T-cell (primary cell): ENCODE results near the gene SLC15A4. TPM values are rescaled to one million over a fixed set of nuclear protein-coding genes. Genes with fewer than 3 reads are reported as not detected.
A peak's percentile ranks its signal among the peaks of the same experiment; 100 is the strongest.
"Not testable (repeated sequence)": the region's sequence is repeated elsewhere in the genome, so short reads cannot be mapped to it uniquely, and the experiment has no call there.

Experiments used
- ATAC-seq, 4 experiments: fragments of 200-7000 bp in 3 of 4; fragments of 150-1000 bp in 1 of 4; cut with Tn5 transposase; replicated peaks in 1 of 4; 1 replicate in 3 of 4; 2 replicates in 1 of 4; pipeline ENCODE4 v1.10.0; 2021; ENCODE audit warnings: moderate library complexity in 3 of 4, mild to moderate bottlenecking in 2 of 4, moderate number of reproducible peaks in 1 of 4
- CTCF ChIA-PET, 2 donors: fragments of 300-600 bp; sonication (Branson Sonifier 250); formaldehyde crosslinking; loops; one replicate each; lab custom pipeline; 2022; ENCODE audit warnings: antibody characterized with exemption in 2 of 2; lab: Charles Lee
- POLR2A ChIA-PET, 2 donors: fragments of 300-600 bp; sonication (Branson Sonifier 250); formaldehyde crosslinking; loops; one replicate each; lab custom pipeline; 2022; ENCODE audit warnings: antibody characterized with exemption in 2 of 2; lab: Charles Lee
- DNase-seq, 35 experiments: peaks; one replicate each; pipeline versions ENCODE4 v3.0.0 to v3.0.0-alpha.2; 2013 to 2023
- H3K27ac ChIP-seq: one replicate; pipeline ENCODE4 v1.5.1; 2013; ENCODE audit warnings: low read length
- H3K27me3 ChIP-seq, 2 experiments: replicated peaks in 1 of 2; 1 replicate in 1 of 2; 2 replicates in 1 of 2; pipeline versions ENCODE4 v1.6.1 to v1.7.0; 2013; ENCODE audit warnings: low read length in 1 of 2, mixed read lengths in 1 of 2; ENCODE audit not compliant: control insufficient read depth in 2 of 2, insufficient read depth in 2 of 2; ENCODE audit errors: extremely low read depth in 1 of 2
- H3K36me3 ChIP-seq, 2 donors: 1 replicate in 1 of 2; 2 replicates in 1 of 2; pipeline versions ENCODE4 v1.6.1 to v1.7.0; 2013; ENCODE audit warnings: low read length in 1 of 2; ENCODE audit not compliant: control insufficient read depth in 2 of 2, insufficient read depth in 1 of 2; ENCODE audit errors: extremely low read depth in 1 of 2
- H3K4me1 ChIP-seq, 2 experiments: 1 replicate in 1 of 2; 2 replicates in 1 of 2; pipeline versions ENCODE4 v1.6.1 to v1.7.0; 2013; ENCODE audit warnings: low read length in 2 of 2, mixed read lengths in 1 of 2; ENCODE audit not compliant: insufficient read depth in 2 of 2, control insufficient read depth in 1 of 2; ENCODE audit errors: extremely low read depth in 1 of 2
- H3K4me3 ChIP-seq, 2 donors: 1 replicate in 1 of 2; 2 replicates in 1 of 2; pipeline versions ENCODE4 v1.5.1 to v1.7.0; 2013; ENCODE audit warnings: mild to moderate bottlenecking in 2 of 2, low read length in 1 of 2, moderate library complexity in 1 of 2; ENCODE audit not compliant: control insufficient read depth in 1 of 2; ENCODE audit errors: extremely low read depth in 1 of 2
- H3K9me3 ChIP-seq: 2 replicates; pipeline ENCODE4 v1.7.0; 2013
- H3K27ac Mint-ChIP-seq, 2 donors: one replicate each; pipeline ENCODE4 v1.8.0; 2020 to 2021; ENCODE audit warnings: mild to moderate bottlenecking in 2 of 2, mixed read lengths in 2 of 2
- H3K27me3 Mint-ChIP-seq, 2 donors: one replicate each; pipeline ENCODE4 v1.8.0; 2021 to 2022; ENCODE audit warnings: mixed read lengths in 2 of 2
- H3K36me3 Mint-ChIP-seq: one replicate; pipeline ENCODE4 v1.8.0; 2021; ENCODE audit warnings: mixed read lengths
- H3K4me1 Mint-ChIP-seq, 3 donors: one replicate each; pipeline ENCODE4 v1.8.0; 2020 to 2022; ENCODE audit warnings: mixed read lengths in 3 of 3, mild to moderate bottlenecking in 1 of 3
- H3K4me3 Mint-ChIP-seq, 3 donors: one replicate each; pipeline ENCODE4 v1.8.0; 2020 to 2022; ENCODE audit warnings: mild to moderate bottlenecking in 3 of 3, mixed read lengths in 3 of 3, moderate library complexity in 3 of 3
- H3K9me3 Mint-ChIP-seq, 3 donors: one replicate each; pipeline ENCODE4 v1.8.0; 2020 to 2022; ENCODE audit warnings: mixed read lengths in 3 of 3
- WGBS: methylation state at CpG from one replicate; pipeline ENCODE4 v1.1.5; 2013; ENCODE audit warnings: missing lambda C conversion rate; ENCODE audit not compliant: insufficient coverage; 5-methylcytosine and 5-hydroxymethylcytosine counted together
- total RNA-seq, 35 experiments: library from RNA in 6 of 35; stranded (reverse) in 6 of 35; fragments of 120-200 nt in 1 of 35; gene quantifications; one replicate each; pipeline versions ENCODE4 v1.2.1 to v1.2.4 and lab custom pipeline; 2013 to 2026

Gene SLC15A4
- total RNA-seq, 5 donors from 2014 or later (not counting 1 experiment from before 2014, with no cell fraction given) = 17.6 to 31.0 (median 20.9) TPM

DNA sequence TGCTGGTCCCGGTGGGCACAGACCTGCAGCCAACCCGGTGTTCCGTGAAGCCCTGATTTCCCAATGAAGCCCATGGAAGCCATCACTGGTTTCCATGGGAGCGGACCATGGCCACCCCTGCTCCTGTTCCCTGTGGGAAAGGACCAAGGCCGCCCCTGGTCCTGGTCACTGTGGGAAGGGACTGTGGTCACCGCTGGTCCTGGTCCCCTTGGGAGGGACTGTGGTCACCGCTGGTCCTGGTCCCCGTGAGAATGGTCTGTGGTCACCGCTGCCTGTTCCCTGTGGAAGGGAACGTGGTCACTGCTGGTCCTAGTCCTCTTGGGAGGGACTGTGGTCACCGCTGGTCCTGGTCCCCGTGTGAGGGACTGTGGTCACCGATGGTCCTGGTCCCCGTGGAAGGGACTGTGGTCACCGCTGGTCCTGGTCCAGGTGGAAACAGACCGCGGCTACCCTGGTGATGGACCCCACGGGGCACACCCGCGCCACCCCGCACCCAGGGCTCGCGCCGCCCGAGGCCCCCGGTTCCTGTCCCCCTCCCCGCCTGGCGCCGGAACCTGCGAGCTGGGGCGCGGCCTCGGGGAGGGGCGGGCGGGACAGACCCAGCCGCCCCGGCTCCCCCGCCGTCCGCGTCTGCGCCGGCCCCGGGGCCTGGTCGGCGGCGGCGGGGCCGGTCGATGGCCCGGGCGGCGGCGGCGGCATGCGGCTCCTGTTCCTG lies 29.3 kb upstream of the SLC15A4 start, which contains the start of gene GLT1D1:
TSS of gene GLT1D1 (plus strand) at position 594 of the 715 bp plus-strand sequence. CDS start at position 698, 104 bp downstream.
- Mint-ChIP-seq H3K27me3 (peaks cover 23 to 32% of the 10 kb centered on the region in 2 donors), H3K4me1 (peaks cover 0 to 3% (median 0%) of the 10 kb centered on the region in 3 donors), H3K9me3 (no peaks in the 10 kb centered on the region), H3K4me3 (peak within 1 kb of the TSS in 2 of 3 donors; percentile 24 to 42), H3K27ac (no peak within 1 kb of the TSS), H3K36me3 (no peaks in the 10 kb centered on the region)
- H3K27ac ChIP-seq = no peak within 1 kb of the TSS
- no peak for ATAC-seq
- no peak for DNase-seq
- H3K4me1 ChIP-seq = peaks cover 0 to 3% of the 10 kb centered on the region in 2 experiments
- H3K27me3 ChIP-seq = peaks cover 0 to 42% of the 10 kb centered on the region in 2 experiments
- CTCF ChIA-PET = no interaction called here
- H3K9me3 ChIP-seq = no peaks in the 10 kb centered on the region
- H3K36me3 ChIP-seq = no peaks in the 10 kb centered on the region
- no peak within 1 kb of the TSS for H3K4me3 ChIP-seq
- WGBS = 22% methylated on average over 56 of the region's 56 CpGs
- POLR2A ChIA-PET = no interaction called here

DNA sequence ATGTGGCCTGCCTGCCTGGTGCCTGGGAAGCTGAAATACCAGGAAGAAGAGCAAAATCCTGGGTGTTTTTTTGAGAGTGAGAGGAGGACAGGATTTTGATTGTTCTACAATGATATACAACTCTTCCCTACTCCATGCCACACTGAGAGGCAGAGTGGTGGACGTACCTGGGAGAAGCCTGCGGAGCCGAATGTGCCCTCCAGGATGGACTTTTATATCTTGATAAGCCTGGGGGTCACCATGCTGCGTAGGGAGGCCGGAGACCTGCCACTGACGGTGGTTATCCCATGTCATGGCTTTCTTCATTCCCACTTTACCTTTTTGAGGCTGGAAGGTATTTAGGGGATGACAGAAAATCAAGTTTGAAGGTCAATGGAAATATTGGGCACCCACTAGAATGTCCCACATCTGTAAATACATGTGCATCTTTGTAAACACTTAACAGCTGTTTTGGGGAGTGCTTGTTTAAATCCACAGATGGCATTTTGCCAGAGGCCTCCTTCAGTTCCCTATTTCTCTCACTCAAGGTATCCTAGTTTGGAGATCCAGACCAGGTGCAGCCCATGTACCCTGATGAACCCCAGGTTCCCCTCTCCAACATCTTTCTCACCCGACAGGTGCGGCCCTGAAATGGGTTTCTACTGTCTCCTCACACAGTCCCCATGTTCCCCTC lies 28.4 kb upstream of the SLC15A4 start:
- Mint-ChIP-seq H3K27ac (no peak overlapping the region), H3K4me3 (no peak overlapping the region), H3K36me3 (no peaks in the 10 kb centered on the region), H3K27me3 (peaks cover 23 to 30% of the 10 kb centered on the region in 2 donors), H3K9me3 (no peaks in the 10 kb centered on the region), H3K4me1 (peaks cover 0 to 3% (median 0%) of the 10 kb centered on the region in 3 donors)
- Histone ChIP-seq H3K4me1 (peaks cover 0 to 3% of the 10 kb centered on the region in 2 experiments), H3K27me3 (peaks cover 0 to 42% of the 10 kb centered on the region in 2 experiments), H3K36me3 (no peaks in the 10 kb centered on the region), H3K27ac (no peak overlapping the region), H3K4me3 (no peak overlapping the region), H3K9me3 (no peaks in the 10 kb centered on the region)
- 80% methylated on average over 1 of the region's 8 CpGs for WGBS
- POLR2A ChIA-PET = no interaction called here
- ATAC-seq (no peak), DNase-seq (no peak)
- CTCF ChIA-PET = no interaction called here

DNA sequence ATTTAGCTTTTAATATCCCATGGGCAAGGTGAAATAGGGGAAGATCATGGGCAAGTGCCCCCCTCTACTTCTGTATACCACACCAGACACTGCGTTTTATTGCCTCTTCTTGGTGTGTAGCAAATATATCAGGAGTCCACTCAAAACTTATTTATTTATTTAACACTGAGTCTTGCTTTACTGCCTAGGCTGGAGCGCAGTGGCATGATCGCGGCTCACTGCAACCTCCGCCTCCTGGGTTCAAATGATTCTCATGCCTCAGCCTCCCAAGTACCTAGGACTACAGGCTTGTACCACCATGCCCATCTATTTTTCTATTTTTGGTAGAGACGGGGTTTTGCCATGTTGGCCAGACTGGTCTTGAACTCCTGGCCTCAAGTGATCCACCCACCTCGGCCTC lies 27.7 kb upstream of the SLC15A4 start:
- no CpG with 5 or more reads among the region's 7 CpGs for WGBS
- CTCF ChIA-PET, POLR2A ChIA-PET, H3K27ac Mint-ChIP-seq, H3K4me3 ChIP-seq, H3K9me3 ChIP-seq, H3K4me1 ChIP-seq, H3K36me3 ChIP-seq, H3K27ac ChIP-seq, H3K9me3 Mint-ChIP-seq, H3K4me1 Mint-ChIP-seq, H3K4me3 Mint-ChIP-seq, ATAC-seq, H3K36me3 Mint-ChIP-seq, DNase-seq: not testable (repeated sequence)
- H3K27me3 Mint-ChIP-seq = peaks cover 22 to 26% of the 10 kb centered on the region in 2 donors
- H3K27me3 ChIP-seq = peaks cover 0 to 38% of the 10 kb centered on the region in 2 experiments

DNA sequence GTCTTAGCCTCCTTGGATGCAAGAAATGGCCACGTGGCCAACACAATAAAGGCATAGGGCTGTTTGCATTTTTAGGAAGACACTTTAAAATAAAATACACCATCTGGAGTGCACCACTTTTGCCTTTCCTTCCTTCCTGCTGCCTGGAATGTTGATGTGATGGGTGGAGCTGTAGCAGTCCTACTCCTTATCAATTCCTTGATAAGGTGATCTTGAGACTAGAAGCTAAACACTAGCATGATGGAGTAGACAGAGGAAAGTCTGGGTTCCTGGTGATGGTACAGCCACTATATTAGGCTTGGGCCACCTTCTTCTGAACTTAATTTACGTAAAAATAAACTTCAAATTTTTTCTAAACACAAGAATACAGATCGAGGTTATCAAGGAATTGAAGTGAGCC lies 26.6 kb upstream of the SLC15A4 start:
- CTCF ChIA-PET = no interaction called here
- peaks cover 19 to 22% of the 10 kb centered on the region in 2 donors for H3K27me3 Mint-ChIP-seq
- Histone ChIP-seq H3K36me3 (no peaks in the 10 kb centered on the region), H3K27me3 (peaks cover 0 to 30% of the 10 kb centered on the region in 2 experiments), H3K9me3 (no peaks in the 10 kb centered on the region), H3K27ac (no peak overlapping the region), H3K4me1 (peaks cover 0 to 3% of the 10 kb centered on the region in 2 experiments), H3K4me3 (no peak overlapping the region)
- H3K9me3 Mint-ChIP-seq = no peaks in the 10 kb centered on the region
- 50% methylated on average over 1 of the region's 3 CpGs for WGBS
- DNase-seq (no peak), ATAC-seq (no peak)
- peaks cover 0 to 3% (median 0%) of the 10 kb centered on the region in 3 donors for H3K4me1 Mint-ChIP-seq
- H3K36me3 Mint-ChIP-seq = no peaks in the 10 kb centered on the region
- POLR2A ChIA-PET = no interaction called here
- H3K4me3 Mint-ChIP-seq = no peak overlapping the region
- H3K27ac Mint-ChIP-seq = no peak overlapping the region

DNA sequence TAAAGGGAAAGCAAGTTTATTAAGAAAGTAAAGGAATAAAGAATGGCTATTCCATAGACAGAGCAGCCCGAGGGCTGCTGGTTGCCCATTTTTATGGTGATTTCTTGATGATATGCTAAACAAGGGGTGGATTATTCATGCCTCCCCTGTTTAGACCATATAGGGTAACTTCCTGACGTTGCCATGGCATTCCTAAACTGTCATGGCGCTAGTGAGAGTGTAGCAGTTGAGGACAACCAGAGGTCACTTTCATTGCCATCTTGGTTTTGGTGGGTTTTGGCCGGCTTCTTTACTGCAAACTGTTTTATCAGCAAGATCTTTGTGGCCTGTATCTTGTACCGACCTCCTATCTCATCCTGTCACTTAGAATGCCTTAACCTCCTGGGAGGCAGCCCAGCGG lies 26.0 kb upstream of the SLC15A4 start:
- POLR2A ChIA-PET, ATAC-seq, H3K27ac Mint-ChIP-seq, H3K36me3 Mint-ChIP-seq, CTCF ChIA-PET, H3K4me3 ChIP-seq, H3K4me1 ChIP-seq, DNase-seq, H3K4me1 Mint-ChIP-seq, H3K9me3 Mint-ChIP-seq, H3K27ac ChIP-seq, H3K9me3 ChIP-seq, H3K4me3 Mint-ChIP-seq, H3K36me3 ChIP-seq: not testable (repeated sequence)
- 50% methylated on average over 2 of the region's 6 CpGs for WGBS
- H3K27me3 Mint-ChIP-seq = peaks cover 18% of the 10 kb centered on the region in 2 donors
- H3K27me3 ChIP-seq = peaks cover 0 to 24% of the 10 kb centered on the region in 2 experiments

DNA sequence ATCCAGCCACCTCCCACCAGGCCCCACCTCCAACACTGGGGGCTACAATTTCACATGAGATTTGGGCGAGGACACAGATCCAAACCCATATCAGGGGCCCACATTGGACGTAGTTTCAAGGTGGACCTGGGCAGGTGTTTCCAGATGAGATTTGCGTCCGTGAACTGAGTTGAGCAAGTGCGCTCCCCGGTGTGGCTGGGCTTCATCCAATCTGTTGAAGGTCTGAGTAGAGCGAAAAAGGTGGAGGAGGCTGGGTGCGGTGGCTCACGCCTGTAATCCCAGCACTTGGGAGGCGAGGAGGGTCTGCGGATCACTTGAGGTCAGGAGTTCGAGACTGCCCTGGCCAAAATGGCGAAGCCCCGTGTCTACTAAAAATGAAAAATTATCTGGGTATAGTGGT lies 24.6 kb upstream of the SLC15A4 start:
- Mint-ChIP-seq H3K4me3 (no peak overlapping the region), H3K36me3 (no peaks in the 10 kb centered on the region), H3K27me3 (peaks cover 8 to 9% of the 10 kb centered on the region in 2 donors), H3K27ac (no peak overlapping the region), H3K9me3 (no peaks in the 10 kb centered on the region), H3K4me1 (no peaks in the 10 kb centered on the region)
- CTCF ChIA-PET = no interaction called here
- Histone ChIP-seq H3K27ac (no peak overlapping the region), H3K27me3 (peaks cover 0 to 13% of the 10 kb centered on the region in 2 experiments), H3K4me1 (no peaks in the 10 kb centered on the region), H3K4me3 (no peak overlapping the region), H3K9me3 (no peaks in the 10 kb centered on the region), H3K36me3 (no peaks in the 10 kb centered on the region)
- POLR2A ChIA-PET = no interaction called here
- WGBS = 93% methylated on average over 9 of the region's 14 CpGs
- no peak for DNase-seq
- ATAC-seq = no peak
